A673 (cell line): ENCODE data around the gene KLB.

ENCODE experiments used
- CTCF ChIP-seq: fragments of 300-800, 200-600 bp; sonication (generic); conservative IDR thresholded peaks from 2 replicates; pipeline ENCODE4 v1.5.1; 2017; ENCODE audit warnings: low read depth, mild to moderate bottlenecking, antibody characterized with exemption, low read length, moderate library complexity, mixed read lengths
- EZH2 ChIP-seq: fragments of 200-600 bp; sonication (generic); IDR thresholded peaks from 2 replicates; pipeline ENCODE4 v1.6.1; 2017; ENCODE audit warnings: borderline replicate concordance, low read depth, mild to moderate bottlenecking, mixed read lengths, antibody characterized with exemption, low read length; ENCODE audit not compliant: poor library complexity, severe bottlenecking

GRCh38 chr4:39480251-39480650 lies 73.5 kb downstream of the KLB start:
- TF ChIP-seq EZH2 (no peak), CTCF (no peak)
